ENCODE data around the gene CDK14. TPM values are rescaled to one million over a fixed set of nuclear protein-coding genes. Genes with fewer than 3 reads are reported as not detected.
"Not testable (repeated sequence)": the region's sequence is repeated elsewhere in the genome, so short reads cannot be mapped to it uniquely, and the experiment has no call there.

CDK14 gene
- total and polyA plus RNA-seq, 10 of the 15 experiments (the other 5 are each of a cell fraction or from before 2014, with no cell fraction given): 6.5 to 61.3 (median 24.2) TPM

DNA sequence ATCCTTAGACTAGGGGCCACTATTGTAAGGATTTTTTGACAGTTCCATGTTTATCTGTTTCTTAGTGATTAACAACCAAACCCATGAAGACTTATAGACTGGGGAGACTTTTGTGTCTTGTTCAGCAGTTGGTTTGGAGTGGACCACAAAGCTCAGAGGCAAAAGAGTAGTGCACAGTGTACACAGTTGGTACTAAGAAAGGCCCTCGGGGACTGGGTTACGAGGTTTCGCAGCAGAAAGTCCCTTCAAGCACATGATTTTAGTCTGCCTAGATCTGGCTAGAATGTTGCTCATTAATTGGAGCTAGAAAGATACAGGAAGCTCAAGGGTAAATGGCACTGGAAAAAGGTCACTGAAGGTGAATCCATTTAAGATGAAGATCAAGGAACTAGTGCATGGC lies 35.4 kb downstream of the CDK14 start:
- Histone ChIP-seq H3K79me2 (ENCODE audit: control insufficient read depth, insufficient read depth, low read length) (no peaks in the 10 kb centered on the region), H3K27me3 (replicated peaks in 1 of 2; ENCODE audit: control insufficient read depth in 2 of 2, insufficient read depth in 2 of 2, low read length in 1 of 2) (no peaks in the 10 kb centered on the region), H3K4me3 (no peak overlapping the region), H3K9ac (ENCODE audit: control insufficient read depth, insufficient read depth, low read length) (no peak overlapping the region), H3K4me1 (ENCODE audit: control insufficient read depth, insufficient read depth, low read length) (no peaks in the 10 kb centered on the region), H3K36me3 (ENCODE audit: control insufficient read depth in 2 of 2, insufficient read depth in 2 of 2, low read length in 1 of 2) (no peaks in the 10 kb centered on the region), H2AFZ (ENCODE audit: control insufficient read depth, low read depth, low read length) (no peak overlapping the region), H4K20me1 (ENCODE audit: control insufficient read depth, insufficient read depth) (no peaks in the 10 kb centered on the region), H3K9me3 (replicated peaks; ENCODE audit: control insufficient read depth, insufficient read depth, low read length) (no peaks in the 10 kb centered on the region), H3K27ac (ENCODE audit: control insufficient read depth, insufficient read depth) (no peak overlapping the region), H3K4me2 (ENCODE audit: control insufficient read depth, insufficient read depth) (no peak overlapping the region)
- FAIRE-seq (no peak), ATAC-seq (peak; percentile 67), DNase-seq (ENCODE audit: low read depth, low spot score) (no peak)
- in situ Hi-C loops (cut with MboI): no loop called here
- TF ChIP-seq RUNX3 (IDR thresholded peaks at IDR 0.05; ENCODE audit: low read length): no peak
- TF ChIP-seq, protein P1, sequence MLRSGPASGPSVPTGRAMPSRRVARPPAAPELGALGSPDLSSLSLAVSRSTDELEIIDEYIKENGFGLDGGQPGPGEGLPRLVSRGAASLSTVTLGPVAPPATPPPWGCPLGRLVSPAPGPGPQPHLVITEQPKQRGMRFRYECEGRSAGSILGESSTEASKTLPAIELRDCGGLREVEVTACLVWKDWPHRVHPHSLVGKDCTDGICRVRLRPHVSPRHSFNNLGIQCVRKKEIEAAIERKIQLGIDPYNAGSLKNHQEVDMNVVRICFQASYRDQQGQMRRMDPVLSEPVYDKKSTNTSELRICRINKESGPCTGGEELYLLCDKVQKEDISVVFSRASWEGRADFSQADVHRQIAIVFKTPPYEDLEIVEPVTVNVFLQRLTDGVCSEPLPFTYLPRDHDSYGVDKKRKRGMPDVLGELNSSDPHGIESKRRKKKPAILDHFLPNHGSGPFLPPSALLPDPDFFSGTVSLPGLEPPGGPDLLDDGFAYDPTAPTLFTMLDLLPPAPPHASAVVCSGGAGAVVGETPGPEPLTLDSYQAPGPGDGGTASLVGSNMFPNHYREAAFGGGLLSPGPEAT (IDR thresholded peaks at IDR 0.05; ENCODE audit: low read depth): 0 out of 2 replicates have a peak, but pooled peaks have one; percentile 15
- ChIA-PET SMC1A (ENCODE audit: uncharacterized antibody, unreplicated experiment) (interaction anchor here (1.0 to 5.0 kb wide), 9 partner anchors 10 to 403 kb away, joined by 3 to 29 read pairs (median 4); no protein-coding TSS in a partner anchor), CTCF (interaction anchor here (1.2 to 3.7 kb wide), 4 partner anchors 15 to 176 kb away, joined by 3 to 20 read pairs (median 6); no protein-coding TSS in a partner anchor), POLR2A (interaction anchor here (0.7 to 1.2 kb wide), 2 partner anchors 15 to 19 kb away, joined by 3 to 4 read pairs; no protein-coding TSS in a partner anchor), RAD21 (ENCODE audit: unreplicated experiment) (interaction anchor here (0.6 to 1.7 kb wide), 9 partner anchors 12 to 478 kb away, joined by 3 to 5 read pairs (median 4); partner anchors contain the start of gene CDK14)
- intact Hi-C loops (cut with micrococcal nuclease; ENCODE audit: unreplicated experiment): loop anchor here (2.0 kb wide), 1 partner anchor 403 kb away; no protein-coding TSS in a partner anchor
- WGBS (ENCODE audit: insufficient coverage, insufficient replicate concordance, low lambda C conversion rate, missing lambda C conversion rate): 87% methylated on average over 3 of the region's 3 CpGs
- BruUV-seq (replicated peaks): no TSS peak

DNA sequence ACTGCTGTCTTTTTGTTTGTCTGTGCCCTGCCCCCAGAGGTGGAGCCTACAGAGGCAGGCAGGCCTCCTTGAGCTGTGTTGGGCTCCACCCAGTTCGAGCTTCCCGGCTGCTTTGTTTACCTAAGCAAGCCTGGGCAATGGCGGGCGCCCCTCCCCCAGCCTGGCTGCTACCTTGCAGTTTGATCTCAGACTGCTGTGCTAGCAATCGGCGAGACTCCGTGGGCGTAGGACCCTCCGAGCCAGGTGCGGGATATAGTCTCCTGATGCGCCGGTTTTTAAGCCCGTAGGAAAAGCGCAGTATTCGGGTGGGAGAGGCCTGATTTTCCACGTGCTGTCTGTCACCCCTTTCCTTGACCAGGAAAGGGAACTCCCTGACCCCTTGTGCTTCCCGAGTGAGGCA lies 43.6 kb downstream of the CDK14 start:
- H3K4me3 ChIP-seq; H3K27ac ChIP-seq (ENCODE audit: control insufficient read depth, insufficient read depth); H3K9me3 ChIP-seq (replicated peaks; ENCODE audit: control insufficient read depth, insufficient read depth, low read length); H2AFZ ChIP-seq (ENCODE audit: control insufficient read depth, low read depth, low read length); DNase-seq (ENCODE audit: low read depth, low spot score); H3K4me1 ChIP-seq (ENCODE audit: control insufficient read depth, insufficient read depth, low read length); FAIRE-seq; POLR2A ChIA-PET; H3K79me2 ChIP-seq (ENCODE audit: control insufficient read depth, insufficient read depth, low read length); SMC1A ChIA-PET (ENCODE audit: uncharacterized antibody, unreplicated experiment); H3K4me2 ChIP-seq (ENCODE audit: control insufficient read depth, insufficient read depth); H3K36me3 ChIP-seq (ENCODE audit: control insufficient read depth in 2 of 2, insufficient read depth in 2 of 2, low read length in 1 of 2); H3K27me3 ChIP-seq (replicated peaks in 1 of 2; ENCODE audit: control insufficient read depth in 2 of 2, insufficient read depth in 2 of 2, low read length in 1 of 2); intact Hi-C loops (cut with micrococcal nuclease; ENCODE audit: unreplicated experiment); BruUV-seq (replicated peaks); H3K9ac ChIP-seq (ENCODE audit: control insufficient read depth, insufficient read depth, low read length); in situ Hi-C loops (cut with MboI); RAD21 ChIA-PET (ENCODE audit: unreplicated experiment); CTCF ChIA-PET; H4K20me1 ChIP-seq (ENCODE audit: control insufficient read depth, insufficient read depth); ATAC-seq: not testable (repeated sequence)
- 94% methylated on average over 16 of the region's 17 CpGs for WGBS (ENCODE audit: insufficient coverage, insufficient replicate concordance, low lambda C conversion rate, missing lambda C conversion rate)

All from GM12878 (cell line).